Suprapubic skin (tissue), 4 donors: ENCODE data around the gene TNS1. TPM values are rescaled to one million over a fixed set of nuclear protein-coding genes. Genes with fewer than 3 reads are reported as not detected.

Source experiments
- DNase-seq, 2 donors: peaks; one replicate each; pipeline ENCODE4 v3.0.0-alpha.2; 2019; ENCODE audit warnings: low spot score in 2 of 2
- H3K27ac ChIP-seq: fragments of 200-600 bp; sonication (generic); one replicate; pipeline ENCODE4 v1.5.1; 2019
- H3K27me3 ChIP-seq: fragments of 200-600 bp; sonication (generic); one replicate; pipeline ENCODE4 v1.5.1; 2019
- H3K36me3 ChIP-seq: fragments of 200-600 bp; sonication (generic); one replicate; pipeline ENCODE4 v1.5.1; 2019
- H3K4me1 ChIP-seq: fragments of 200-600 bp; sonication (generic); one replicate; pipeline ENCODE4 v1.5.1; 2019
- H3K4me3 ChIP-seq: fragments of 200-600 bp; sonication (generic); one replicate; pipeline ENCODE4 v1.5.1; 2019; ENCODE audit warnings: mild to moderate bottlenecking
- H3K9me3 ChIP-seq: fragments of 200-600 bp; sonication (generic); one replicate; pipeline ENCODE4 v1.5.1; 2019
- CTCF ChIP-seq, 2 donors: fragments of 200-600 bp in 1 of 2; fragments of 450-650 bp in 1 of 2; sonication (generic) in 1 of 2; IDR thresholded peaks; one replicate each; pipeline ENCODE4 v1.5.1; 2016 to 2019; ENCODE audit warnings: antibody characterized with exemption in 2 of 2, mild to moderate bottlenecking in 1 of 2, moderate library complexity in 1 of 2
- EP300 ChIP-seq: sonication (generic); formaldehyde crosslinking; IDR thresholded peaks from one replicate; pipeline ENCODE4 v1.6.1; 2017; ENCODE audit warnings: antibody characterized with exemption
- POLR2A ChIP-seq, 2 donors: fragments of 450-650 bp; IDR thresholded peaks; one replicate each; pipeline ENCODE4 v1.6.1; 2017; ENCODE audit warnings: antibody characterized with exemption in 2 of 2, mild to moderate bottlenecking in 2 of 2, moderate library complexity in 2 of 2
- POLR2AphosphoS5 ChIP-seq, 3 donors: sonication (generic); formaldehyde crosslinking; IDR thresholded peaks; one replicate each; pipeline ENCODE4 v1.6.1; 2017; ENCODE audit warnings: antibody characterized with exemption in 3 of 3
- WGBS: methylation state at CpG from one replicate; pipeline ENCODE4 v1.1.5; 2018; 5-methylcytosine and 5-hydroxymethylcytosine counted together
- total RNA-seq, 4 donors: library from RNA; depleted of rRNA; stranded (reverse); fragments of >200 nt; gene quantifications; one replicate each; pipeline ENCODE4 v1.1.0, GENCODE V29; 2016

The TNS1 gene
- total RNA-seq, 4 donors from 2014 or later, result 64.1 to 145 (median 99.5) TPM

GRCh38 chr2:217826520-217826919, 176.3 kb downstream of the TNS1 start:
- Histone ChIP-seq H3K9me3 (no peaks in the 10 kb centered on the region), H3K4me3 (no peak overlapping the region), H3K27ac (peak overlapping the region; percentile 61), H3K36me3 (peaks cover 29% of the 10 kb centered on the region), H3K4me1 (peaks cover 60% of the 10 kb centered on the region), H3K27me3 (no peaks in the 10 kb centered on the region)
- WGBS, result 21% methylated on average over 6 of the region's 6 CpGs
- DNase-seq, result peak in 1 of 2 donors; percentile 87
- TF ChIP-seq CTCF (IDR thresholded peaks at IDR 0.05) (no peak), POLR2A (IDR thresholded peaks at IDR 0.05) (no peak), EP300 (no peak), POLR2AphosphoS5 (IDR thresholded peaks at IDR 0.05) (no peak)

DNA sequence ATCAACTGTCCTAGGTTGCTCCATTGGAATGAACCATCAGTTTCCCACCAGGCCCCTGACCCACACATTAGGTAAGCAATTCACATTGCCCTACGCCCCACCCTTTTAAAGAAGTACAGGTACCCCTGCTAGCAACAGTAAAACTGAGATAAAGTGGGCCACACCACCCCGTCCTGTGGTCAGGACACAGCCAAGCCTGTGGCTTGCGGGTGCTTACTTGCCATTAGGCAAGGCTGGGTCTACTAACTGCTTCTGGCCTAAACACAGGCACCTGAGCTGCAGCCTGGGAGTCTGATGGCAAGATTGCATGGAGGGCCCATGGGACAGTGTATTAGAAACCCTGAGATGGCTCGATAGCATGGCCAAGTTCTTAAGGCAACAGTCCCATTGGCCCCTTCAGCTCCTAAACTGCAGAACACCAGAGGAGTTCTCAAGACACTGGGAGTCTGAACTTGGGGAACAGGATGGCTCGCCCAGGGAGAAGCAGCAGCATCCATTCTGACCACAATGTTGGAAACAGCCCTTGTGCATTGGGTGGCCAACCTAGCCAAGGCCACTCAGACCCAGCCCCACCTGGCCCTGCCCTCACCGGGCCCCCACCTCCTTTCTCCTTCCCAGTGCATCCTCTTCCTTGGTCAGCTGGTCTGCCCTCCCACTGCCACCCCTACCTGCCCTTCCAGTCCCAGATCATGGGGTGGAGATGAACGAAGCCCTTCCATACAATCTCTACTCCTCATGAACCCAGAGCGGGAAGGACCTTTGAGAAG, 177.1 kb downstream of the TNS1 start:
- Histone ChIP-seq H3K27me3 (no peaks in the 10 kb centered on the region), H3K9me3 (no peaks in the 10 kb centered on the region), H3K4me1 (peaks cover 66% of the 10 kb centered on the region), H3K36me3 (peaks cover 25% of the 10 kb centered on the region), H3K4me3 (no peak overlapping the region), H3K27ac (peak overlapping the region; percentile 61)
- WGBS, result 80% methylated on average over 7 of the region's 8 CpGs
- DNase-seq, result no peak
- TF ChIP-seq POLR2AphosphoS5 (IDR thresholded peaks at IDR 0.05) (no peak), EP300 (no peak), CTCF (IDR thresholded peaks at IDR 0.05) (no peak), POLR2A (IDR thresholded peaks at IDR 0.05) (no peak)

- TF ChIP-seq CTCF (IDR thresholded peaks at IDR 0.05), result no peak
- no peak for TF ChIP-seq EP300
- TF ChIP-seq POLR2A (IDR thresholded peaks at IDR 0.05), result no peak
- TF ChIP-seq POLR2AphosphoS5 (IDR thresholded peaks at IDR 0.05), result no peak
Measured at GRCh38 chr2:217824223-217824622, 178.6 kb downstream of the TNS1 start.

GRCh38 chr2:217823626-217824025, 179.2 kb downstream of the TNS1 start:
- TF ChIP-seq CTCF (IDR thresholded peaks at IDR 0.05) (no peak), POLR2AphosphoS5 (IDR thresholded peaks at IDR 0.05) (no peak)
- H3K36me3 ChIP-seq, result peaks cover 27% of the 10 kb centered on the region
- H3K4me1 ChIP-seq, result peaks cover 60% of the 10 kb centered on the region
- no peak for DNase-seq
- no peak overlapping the region for H3K4me3 ChIP-seq
- WGBS, result 93% methylated on average over 2 of the region's 6 CpGs
- no peaks in the 10 kb centered on the region for H3K9me3 ChIP-seq
- H3K27me3 ChIP-seq, result no peaks in the 10 kb centered on the region
- H3K27ac ChIP-seq, result no peak overlapping the region

More at GRCh38 chr2:217824223-217824622, 178.6 kb downstream of the TNS1 start:
- Histone ChIP-seq H3K4me1 (peaks cover 66% of the 10 kb centered on the region), H3K4me3 (no peak overlapping the region), H3K27ac (no peak overlapping the region), H3K9me3 (no peaks in the 10 kb centered on the region), H3K27me3 (no peaks in the 10 kb centered on the region), H3K36me3 (peaks cover 22% of the 10 kb centered on the region)
- WGBS, result 89% methylated on average over 4 of the region's 4 CpGs
- no peak for DNase-seq

- H3K4me1 ChIP-seq, result peaks cover 51% of the 10 kb centered on the region
- H3K27me3 ChIP-seq, result no peaks in the 10 kb centered on the region
- no peak for DNase-seq
- no peaks in the 10 kb centered on the region for H3K9me3 ChIP-seq
- peak overlapping the region; percentile 1 for H3K27ac ChIP-seq
- H3K4me3 ChIP-seq, result no peak overlapping the region
- H3K36me3 ChIP-seq, result peaks cover 38% of the 10 kb centered on the region
- TF ChIP-seq POLR2AphosphoS5 (IDR thresholded peaks at IDR 0.05) (no peak), POLR2A (IDR thresholded peaks at IDR 0.05) (no peak), CTCF (IDR thresholded peaks at IDR 0.05) (no peak), EP300 (no peak)
- WGBS, result 65% methylated on average over 14 of the region's 14 CpGs
Measured at GRCh38 chr2:217822296-217823252, 180.2 kb downstream of the TNS1 start.
